ENCODE measurements around the gene F2.

- TF ChIP-seq POLR2A (IDR thresholded peaks at IDR 0.05) = no peak
- TF ChIP-seq, protein P1, sequence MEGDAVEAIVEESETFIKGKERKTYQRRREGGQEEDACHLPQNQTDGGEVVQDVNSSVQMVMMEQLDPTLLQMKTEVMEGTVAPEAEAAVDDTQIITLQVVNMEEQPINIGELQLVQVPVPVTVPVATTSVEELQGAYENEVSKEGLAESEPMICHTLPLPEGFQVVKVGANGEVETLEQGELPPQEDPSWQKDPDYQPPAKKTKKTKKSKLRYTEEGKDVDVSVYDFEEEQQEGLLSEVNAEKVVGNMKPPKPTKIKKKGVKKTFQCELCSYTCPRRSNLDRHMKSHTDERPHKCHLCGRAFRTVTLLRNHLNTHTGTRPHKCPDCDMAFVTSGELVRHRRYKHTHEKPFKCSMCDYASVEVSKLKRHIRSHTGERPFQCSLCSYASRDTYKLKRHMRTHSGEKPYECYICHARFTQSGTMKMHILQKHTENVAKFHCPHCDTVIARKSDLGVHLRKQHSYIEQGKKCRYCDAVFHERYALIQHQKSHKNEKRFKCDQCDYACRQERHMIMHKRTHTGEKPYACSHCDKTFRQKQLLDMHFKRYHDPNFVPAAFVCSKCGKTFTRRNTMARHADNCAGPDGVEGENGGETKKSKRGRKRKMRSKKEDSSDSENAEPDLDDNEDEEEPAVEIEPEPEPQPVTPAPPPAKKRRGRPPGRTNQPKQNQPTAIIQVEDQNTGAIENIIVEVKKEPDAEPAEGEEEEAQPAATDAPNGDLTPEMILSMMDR (IDR thresholded peaks at IDR 0.05) = no peak
These were observed 39.5 kb upstream of the F2 start for GRCh38 chr11:46679241-46680163.
